ENCODE data around the gene TANK.

- TF ChIP-seq CTCF (IDR thresholded peaks at IDR 0.05) (no peak), POLR2A (IDR thresholded peaks at IDR 0.05) (no peak)
Measured at GRCh38 chr2:161164161-161164560, 3.9 kb downstream of the TANK start.

Data from body of pancreas (tissue), 4 donors.